H9 (cell line): ENCODE measurements around the gene ABL2. TPM values are rescaled to one million over a fixed set of nuclear protein-coding genes. Genes with fewer than 3 reads are reported as not detected.

Source experiments
- DNase-seq: peaks from one replicate; pipeline ENCODE4 v3.0.0-alpha.2; 2017
- H2AFZ ChIP-seq: one replicate; pipeline ENCODE4 v1.6.1; 2013; ENCODE audit warnings: mild to moderate bottlenecking, low read length, control low read depth, moderate library complexity
- H2AK5ac ChIP-seq: 2 replicates; pipeline ENCODE4 v1.6.1; 2013; ENCODE audit warnings: low read length, control low read depth, mixed read lengths; ENCODE audit not compliant: insufficient read length
- H2BK120ac ChIP-seq: one replicate; pipeline ENCODE4 v1.6.1; 2013; ENCODE audit warnings: low read depth, mild to moderate bottlenecking, low read length, control low read depth, inconsistent platforms; ENCODE audit not compliant: poor library complexity, severe bottlenecking
- H2BK12ac ChIP-seq: 2 replicates; pipeline ENCODE4 v1.6.1; 2013; ENCODE audit warnings: low read length, control low read depth, mixed read lengths, low read depth; ENCODE audit not compliant: insufficient read length
- H2BK15ac ChIP-seq: 2 replicates; pipeline ENCODE4 v1.6.1; 2013; ENCODE audit warnings: low read depth, low read length, control low read depth
- H2BK20ac ChIP-seq: one replicate; pipeline ENCODE4 v1.6.1; 2013; ENCODE audit warnings: low read depth, mild to moderate bottlenecking, low read length, control low read depth, inconsistent platforms; ENCODE audit not compliant: poor library complexity, severe bottlenecking
- H2BK5ac ChIP-seq: 2 replicates; pipeline ENCODE4 v1.6.1; 2013; ENCODE audit warnings: low read length, control low read depth, mixed read lengths; ENCODE audit not compliant: insufficient read length
- H3K14ac ChIP-seq: 2 replicates; pipeline ENCODE4 v1.6.1; 2013; ENCODE audit warnings: low read length, control low read depth; ENCODE audit not compliant: insufficient read depth
- H3K18ac ChIP-seq: 2 replicates; pipeline ENCODE4 v1.6.1; 2013; ENCODE audit warnings: low read depth, mild to moderate bottlenecking, mixed read lengths, low read length, control low read depth; ENCODE audit not compliant: insufficient read length
- H3K23ac ChIP-seq: 2 replicates; pipeline ENCODE4 v1.6.1; 2013; ENCODE audit warnings: low read length, control low read depth, mixed read lengths, low read depth; ENCODE audit not compliant: insufficient read length
- H3K23me2 ChIP-seq: 2 replicates; pipeline ENCODE4 v1.6.1; 2013; ENCODE audit warnings: low read depth, mild to moderate bottlenecking, mixed read lengths, low read length, control low read depth; ENCODE audit not compliant: insufficient read length, poor library complexity, severe bottlenecking
- H3K27ac ChIP-seq: 2 replicates; pipeline ENCODE4 v1.5.1; 2013; ENCODE audit warnings: low read length, control low read depth, mixed read lengths, low read depth; ENCODE audit not compliant: insufficient read length
- H3K27me3 ChIP-seq: 2 replicates; pipeline ENCODE4 v1.6.1; 2013; ENCODE audit warnings: low read length, control low read depth, inconsistent platforms; ENCODE audit not compliant: insufficient read depth
- H3K4ac ChIP-seq: 2 replicates; pipeline ENCODE4 v1.6.1; 2013; ENCODE audit warnings: low read depth, mild to moderate bottlenecking, control low read depth, inconsistent platforms, low read length, moderate library complexity
- H3K4me1 ChIP-seq: 2 replicates; pipeline ENCODE4 v1.6.1; 2013; ENCODE audit warnings: low read length, control low read depth, inconsistent platforms; ENCODE audit not compliant: insufficient read depth
- H3K4me2 ChIP-seq: 2 replicates; pipeline ENCODE4 v1.6.1; 2013; ENCODE audit warnings: low read length, control low read depth, mixed read lengths; ENCODE audit not compliant: insufficient read length, insufficient read depth
- H3K56ac ChIP-seq: 2 replicates; pipeline ENCODE4 v1.6.1; 2013; ENCODE audit warnings: low read depth, mild to moderate bottlenecking, mixed read lengths, low read length, control low read depth; ENCODE audit not compliant: insufficient read length
- H3K79me1 ChIP-seq: 2 replicates; pipeline ENCODE4 v1.6.1; 2013; ENCODE audit warnings: low read depth, mild to moderate bottlenecking, moderate library complexity, low read length, control low read depth, inconsistent platforms; ENCODE audit not compliant: insufficient read depth, poor library complexity, severe bottlenecking
- H3K79me2 ChIP-seq: 2 replicates; pipeline ENCODE4 v1.6.1; 2013; ENCODE audit warnings: low read length, control low read depth, inconsistent platforms; ENCODE audit not compliant: insufficient read depth
- H3K9ac ChIP-seq: 2 replicates; pipeline ENCODE4 v1.6.1; 2013; ENCODE audit warnings: low read length, control low read depth, mixed read lengths; ENCODE audit not compliant: insufficient read length; ENCODE audit errors: extremely low read depth
- H3K9me3 ChIP-seq: one replicate; pipeline ENCODE4 v1.6.1; 2013; ENCODE audit warnings: low read depth, low read length, inconsistent platforms; ENCODE audit not compliant: control insufficient read depth
- H3T11ph ChIP-seq: one replicate; pipeline ENCODE4 v1.6.1; 2013; ENCODE audit warnings: mild to moderate bottlenecking, low read length, control low read depth, inconsistent platforms
- H4K20me1 ChIP-seq: one replicate; pipeline ENCODE4 v1.6.1; 2013; ENCODE audit not compliant: control insufficient read depth, insufficient read length, insufficient read depth
- H4K5ac ChIP-seq: 2 replicates; pipeline ENCODE4 v1.6.1; 2013; ENCODE audit warnings: low read depth, mild to moderate bottlenecking, mixed read lengths, low read length, control low read depth; ENCODE audit not compliant: insufficient read length
- H4K8ac ChIP-seq: replicated peaks from 2 replicates; pipeline ENCODE4 v1.6.1; 2013; ENCODE audit warnings: low read length, control low read depth, mixed read lengths, low read depth; ENCODE audit not compliant: insufficient read length
- H4K91ac ChIP-seq: 2 replicates; pipeline ENCODE4 v1.6.1; 2013; ENCODE audit warnings: low read depth, mild to moderate bottlenecking, moderate library complexity, mixed read lengths, low read length, control low read depth; ENCODE audit not compliant: insufficient read length
- H3K27ac Mint-ChIP-seq, 3 experiments: 2 replicates in 2 of 3; 3 replicates in 1 of 3; pipeline ENCODE4 v1.8.0; 2020 to 2021; ENCODE audit warnings: mixed read lengths in 3 of 3, mild to moderate bottlenecking in 1 of 3, moderate library complexity in 1 of 3
- H3K27me3 Mint-ChIP-seq: 2 replicates; pipeline ENCODE4 v1.8.0; 2021; ENCODE audit warnings: low read depth, mild to moderate bottlenecking, moderate library complexity, mixed read lengths
- H3K36me3 Mint-ChIP-seq, 3 experiments: 2 replicates in 2 of 3; 3 replicates in 1 of 3; pipeline ENCODE4 v1.8.0; 2020 to 2021; ENCODE audit warnings: low read depth in 3 of 3, mixed read lengths in 3 of 3; ENCODE audit not compliant: insufficient read depth in 1 of 3
- H3K4me1 Mint-ChIP-seq, 2 experiments: 2 replicates each; pipeline ENCODE4 v1.8.0; 2020; ENCODE audit warnings: mixed read lengths in 2 of 2
- H3K4me3 Mint-ChIP-seq, 2 experiments: 2 replicates in 1 of 2; 3 replicates in 1 of 2; pipeline ENCODE4 v1.8.0; 2020 to 2021; ENCODE audit warnings: mild to moderate bottlenecking in 2 of 2, mixed read lengths in 2 of 2, moderate library complexity in 1 of 2
- H3K9me3 Mint-ChIP-seq, 2 experiments: 2 replicates in 1 of 2; 3 replicates in 1 of 2; pipeline ENCODE4 v1.8.0; 2020; ENCODE audit warnings: mild to moderate bottlenecking in 2 of 2, mixed read lengths in 2 of 2, moderate library complexity in 1 of 2
- CTCF ChIP-seq: fragments of 200-600 bp; sonication (generic); conservative IDR thresholded peaks from 3 replicates; pipeline ENCODE4 v1.8.0; 2021; ENCODE audit warnings: antibody characterized with exemption, mild to moderate bottlenecking
- WGBS: extraction: QIAGEN DNeasy Blood & Tissue Kit; methylation state at CpG from one replicate; pipeline ENCODE4 v1.1.7; 2013; ENCODE audit warnings: missing lambda C conversion rate, low lambda C conversion rate, mixed read lengths; ENCODE audit not compliant: insufficient read length; ENCODE audit errors: extremely low coverage; 5-methylcytosine and 5-hydroxymethylcytosine counted together
- total RNA-seq: library from RNA; stranded (reverse); gene quantifications from 2 replicates; pipeline ENCODE4 v1.2.1, GENCODE V29; 2021

Gene ABL2
- total RNA-seq, 1 experiment from 2014 or later, result 21.2 TPM

GRCh38 chr1:179184403-179184802, 45.1 kb downstream of the ABL2 start:
- Histone ChIP-seq H3K23ac (no peak overlapping the region), H2AK5ac (no peak overlapping the region), H3K4me1 (no peaks in the 10 kb centered on the region), H2BK20ac (no peak overlapping the region), H3K18ac (no peak overlapping the region), H3K14ac (no peak overlapping the region), H4K91ac (no peak overlapping the region), H3K9ac (no peak overlapping the region), H3K4me2 (no peak overlapping the region), H2BK12ac (no peak overlapping the region), H3K79me2 (no peaks in the 10 kb centered on the region; the same call in 1 of the 2 replicates), H3K56ac (no peak overlapping the region), H3K27me3 (no peaks in the 10 kb centered on the region), H3K27ac (no peak overlapping the region), H3K79me1 (peaks cover 8% of the 10 kb centered on the region), H3K23me2 (no peaks in the 10 kb centered on the region), H3K9me3 (no peaks in the 10 kb centered on the region), H2AFZ (no peak overlapping the region), H2BK5ac (no peak overlapping the region), H2BK15ac (no peak overlapping the region), H4K20me1 (no peaks in the 10 kb centered on the region), H3T11ph (no peak overlapping the region), H3K4ac (no peak overlapping the region), H4K8ac (no peak overlapping the region), H4K5ac (no peak overlapping the region), H2BK120ac (no peak overlapping the region)
- H3K9me3 Mint-ChIP-seq, result no peaks in the 10 kb centered on the region
- no peaks in the 10 kb centered on the region for H3K4me1 Mint-ChIP-seq
- DNase-seq, result no peak
- no peak overlapping the region for H3K4me3 Mint-ChIP-seq
- H3K36me3 Mint-ChIP-seq, result peaks cover 2 to 3% (median 3%) of the 10 kb centered on the region in 3 experiments; a peak in 4 of 7 replicates
- no peak for TF ChIP-seq CTCF
- peak overlapping the region in 1 of 3 experiments; percentile 31; a peak in 1 of 7 replicates for H3K27ac Mint-ChIP-seq
- H3K27me3 Mint-ChIP-seq, result no peaks in the 10 kb centered on the region
- 100% methylated on average over 1 of the region's 1 CpG for WGBS
